ENCODE data around the gene DGKH.

DNA sequence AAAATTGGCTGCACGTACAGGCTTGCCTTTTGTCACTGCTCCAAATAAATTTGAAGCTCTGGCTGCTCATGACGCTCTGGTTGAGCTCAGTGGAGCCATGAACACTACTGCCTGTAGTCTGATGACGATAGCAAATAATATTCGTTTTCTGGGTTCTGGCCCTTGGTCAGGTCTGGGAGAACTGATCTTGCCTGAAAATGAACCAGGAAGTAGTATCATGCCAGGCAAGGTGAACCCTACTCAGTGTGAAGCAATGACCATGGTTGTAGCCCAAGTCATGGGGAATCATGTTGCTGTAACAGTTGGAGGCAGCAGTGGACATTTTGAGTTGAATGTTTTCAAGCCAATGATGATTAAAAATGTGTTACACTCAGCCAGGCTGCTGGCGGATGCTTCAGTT is 207.4 kb downstream of the DGKH start:
- TF ChIP-seq CTCF (IDR thresholded peaks at IDR 0.05), result no peak
- TF ChIP-seq EP300 (IDR thresholded peaks at IDR 0.05), result no peak
- no peak for TF ChIP-seq POLR2A (IDR thresholded peaks at IDR 0.05; ENCODE audit: low read depth)
- no peak for TF ChIP-seq POLR2AphosphoS5 (IDR thresholded peaks at IDR 0.05)

All from esophagus muscularis mucosa (tissue), 4 donors.